ENCODE data around the gene VEGFC.

Gene VEGFC

GRCh38 chr4:176758323-176758722 lies 34.4 kb downstream of the VEGFC start:
- no peak for DNase-seq

GRCh38 chr4:176755613-176756012 lies 37.1 kb downstream of the VEGFC start:
- DNase-seq, result no peak

GRCh38 chr4:176755001-176755400 lies 37.7 kb downstream of the VEGFC start:
- no peak for DNase-seq

- DNase-seq, result no peak
Measured at GRCh38 chr4:176753049-176753448, 39.7 kb downstream of the VEGFC start.

GRCh38 chr4:176752191-176752749 lies 40.5 kb downstream of the VEGFC start:
- no peak for DNase-seq

- DNase-seq, result no peak
Measured at GRCh38 chr4:176751061-176751460, 41.7 kb downstream of the VEGFC start.

- no peak for DNase-seq
Measured at GRCh38 chr4:176746846-176747245, 45.9 kb downstream of the VEGFC start.

- no peak for DNase-seq
Measured at GRCh38 chr4:176745902-176746301, 46.8 kb downstream of the VEGFC start.

- no peak for DNase-seq
Measured at GRCh38 chr4:176744091-176744490, 48.6 kb downstream of the VEGFC start.

- no peak for DNase-seq
Measured at GRCh38 chr4:176742211-176742610, 50.5 kb downstream of the VEGFC start.

GRCh38 chr4:176741253-176741652 lies 51.5 kb downstream of the VEGFC start:
- no peak for DNase-seq

- no peak for DNase-seq
Measured at GRCh38 chr4:176735300-176735699, 57.4 kb downstream of the VEGFC start.

- DNase-seq, result no peak
Measured at GRCh38 chr4:176734461-176734860, 58.3 kb downstream of the VEGFC start.

GRCh38 chr4:176729489-176729888 lies 63.2 kb downstream of the VEGFC start:
- no peak for DNase-seq

GRCh38 chr4:176726803-176727202 lies 65.9 kb downstream of the VEGFC start:
- DNase-seq, result no peak

- DNase-seq, result no peak
Measured at GRCh38 chr4:176721459-176721858, 71.3 kb downstream of the VEGFC start.

GRCh38 chr4:176718881-176719280 lies 73.8 kb downstream of the VEGFC start:
- no peak for DNase-seq

- no peak for DNase-seq
Measured at GRCh38 chr4:176717237-176717636, 75.5 kb downstream of the VEGFC start.

- DNase-seq, result no peak
Measured at GRCh38 chr4:176709417-176709816, 83.3 kb downstream of the VEGFC start.

- no peak for DNase-seq
Measured at GRCh38 chr4:176708771-176709311, 83.9 kb downstream of the VEGFC start.

- DNase-seq, result no peak
Measured at GRCh38 chr4:176690716-176691115, 102.0 kb downstream of the VEGFC start.

- no peak for DNase-seq
Measured at GRCh38 chr4:176680668-176681180, 112.0 kb downstream of the VEGFC start.

- no peak for DNase-seq
Measured at GRCh38 chr4:176676901-176677300, 115.8 kb downstream of the VEGFC start.

GRCh38 chr4:176675810-176676209 lies 116.9 kb downstream of the VEGFC start:
- DNase-seq, result no peak

GRCh38 chr4:176671532-176671931 lies 121.2 kb downstream of the VEGFC start:
- DNase-seq, result no peak

Measured in CD4-positive, alpha-beta T cell treated with Interleukin-10 for 1 hour (primary cell).